Ammon's horn (tissue), 1 donor: Measurements from ENCODE around the gene SRXN1.
"Not testable (repeated sequence)": the region's sequence is repeated elsewhere in the genome, so short reads cannot be mapped to it uniquely, and the experiment has no call there.

Source experiments
- DNase-seq: peaks from one replicate; pipeline ENCODE4 v3.0.0-alpha.2; 2016; ENCODE audit warnings: low spot score

SRXN1 gene

DNA sequence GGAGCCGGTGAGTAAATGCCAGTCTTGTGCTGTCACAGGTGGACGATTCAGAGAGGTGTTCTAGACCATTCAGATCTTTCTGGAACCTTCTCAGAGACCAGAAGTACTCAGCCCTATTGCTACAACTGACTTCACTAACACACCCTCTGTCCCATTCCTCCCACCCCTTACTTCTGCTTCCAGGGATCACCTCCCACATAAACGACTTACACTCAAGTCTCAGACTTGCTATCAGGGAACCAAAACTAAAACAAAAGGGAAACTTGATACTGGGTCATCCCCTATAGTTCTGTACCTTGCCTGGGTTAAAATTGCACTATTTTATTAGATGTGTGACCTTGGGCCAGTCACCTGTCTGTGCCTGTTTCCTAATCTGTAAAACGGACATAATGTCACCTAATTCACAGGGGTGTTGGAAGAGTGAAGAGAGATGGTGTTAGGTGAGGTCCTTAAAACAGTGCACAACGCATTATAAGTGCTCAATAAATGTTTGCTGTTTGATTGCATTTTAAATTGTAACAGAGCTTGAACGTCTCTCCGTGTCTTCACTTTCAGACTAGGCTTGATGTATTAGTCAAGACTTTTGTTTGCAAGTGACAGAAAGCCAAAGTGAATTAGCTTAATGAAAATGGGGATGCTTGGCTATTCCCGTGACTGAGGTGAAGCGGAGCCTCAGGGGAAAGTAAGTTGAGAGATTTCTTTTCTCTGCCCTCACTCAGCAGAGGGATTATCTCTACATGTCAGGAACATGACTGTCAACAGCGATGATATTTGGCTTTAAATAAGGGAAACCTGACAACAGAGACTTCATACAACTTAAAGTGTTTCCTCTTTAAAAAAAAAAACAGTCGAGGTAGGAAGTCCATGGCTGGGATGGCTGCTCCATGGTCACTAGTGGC lies 3.0 kb upstream of the SRXN1 start:
- no peak for DNase-seq

DNA sequence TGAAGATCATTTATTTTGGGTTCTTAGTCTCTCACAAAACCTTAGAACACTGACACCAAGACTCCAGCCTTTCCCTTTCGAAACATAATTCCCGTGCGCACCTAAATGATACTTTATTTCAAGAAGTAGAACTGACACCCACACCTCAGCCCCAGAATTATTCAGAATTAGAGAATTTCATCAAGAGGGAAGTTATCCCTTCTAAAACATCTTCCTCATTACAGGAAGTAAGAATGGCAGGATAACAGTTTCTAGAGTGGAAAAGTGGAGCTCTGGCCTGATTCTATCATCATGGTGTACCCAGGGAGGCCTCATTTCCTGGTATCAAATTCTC lies 1.4 kb upstream of the SRXN1 start:
- DNase-seq: no peak

DNA sequence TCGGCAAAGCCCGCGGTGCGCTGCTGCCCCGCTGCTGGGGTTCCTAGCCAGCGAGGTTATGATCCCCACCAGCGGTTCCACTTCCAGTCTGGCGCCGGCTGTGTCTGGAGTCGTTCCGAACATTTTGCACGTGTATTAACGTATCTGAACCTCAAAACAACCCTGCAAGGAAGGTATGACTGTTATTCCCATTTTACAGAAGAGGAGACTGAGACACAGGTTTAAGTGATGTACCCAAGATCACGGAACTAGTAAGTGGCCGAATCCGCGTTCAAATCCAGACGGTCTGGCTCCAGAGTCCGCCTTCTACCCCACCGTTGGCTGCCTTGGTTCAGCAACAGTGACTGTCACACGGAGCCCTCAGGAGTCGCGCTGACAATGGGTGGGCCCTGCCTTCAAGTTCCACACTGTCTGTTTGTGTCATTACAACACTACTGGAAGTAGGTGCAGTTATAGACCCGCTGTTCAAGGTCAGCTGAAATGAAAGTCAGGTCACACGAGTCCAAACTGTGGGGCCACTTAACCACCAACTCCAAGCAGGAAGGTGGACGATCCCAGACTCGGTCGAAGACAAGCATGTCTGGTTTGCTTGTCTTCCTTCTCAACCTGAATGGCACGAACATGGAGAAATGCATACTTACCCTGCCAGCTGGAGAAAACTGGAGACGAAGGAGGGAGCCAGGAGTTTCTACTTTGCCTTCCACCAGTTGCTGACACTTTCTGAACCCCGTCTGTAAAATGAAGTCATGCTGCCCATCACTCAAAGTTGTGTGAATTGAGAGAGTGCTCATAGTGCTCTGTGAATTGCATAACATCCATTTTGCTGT lies 803 bp upstream of the SRXN1 start:
- no peak for DNase-seq

DNA sequence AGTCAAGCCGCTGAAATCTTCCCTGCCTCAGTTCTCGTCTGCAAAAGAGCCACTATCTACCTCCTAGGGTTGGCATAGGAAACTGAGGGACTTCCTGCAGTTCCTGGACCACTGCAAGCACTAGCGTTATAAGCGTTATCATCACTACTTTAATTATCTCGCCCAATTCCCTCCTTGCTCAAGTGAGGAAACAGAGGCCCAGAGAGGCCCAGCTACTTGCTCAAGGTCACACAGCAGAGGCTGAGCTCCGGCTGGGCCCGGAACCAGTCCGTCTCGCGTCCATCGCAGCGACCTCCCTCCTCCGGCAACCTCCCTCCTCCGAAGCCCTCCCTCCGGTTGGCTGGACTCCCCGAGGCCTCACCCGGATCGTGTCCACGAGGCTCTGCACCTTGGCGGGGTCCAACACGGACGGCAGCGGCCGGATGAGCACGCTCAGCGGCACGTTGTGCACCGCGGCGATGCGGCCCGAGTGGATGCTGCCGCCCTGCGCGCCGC lies 338 bp downstream of the SRXN1 start:
- no peak for DNase-seq

DNA sequence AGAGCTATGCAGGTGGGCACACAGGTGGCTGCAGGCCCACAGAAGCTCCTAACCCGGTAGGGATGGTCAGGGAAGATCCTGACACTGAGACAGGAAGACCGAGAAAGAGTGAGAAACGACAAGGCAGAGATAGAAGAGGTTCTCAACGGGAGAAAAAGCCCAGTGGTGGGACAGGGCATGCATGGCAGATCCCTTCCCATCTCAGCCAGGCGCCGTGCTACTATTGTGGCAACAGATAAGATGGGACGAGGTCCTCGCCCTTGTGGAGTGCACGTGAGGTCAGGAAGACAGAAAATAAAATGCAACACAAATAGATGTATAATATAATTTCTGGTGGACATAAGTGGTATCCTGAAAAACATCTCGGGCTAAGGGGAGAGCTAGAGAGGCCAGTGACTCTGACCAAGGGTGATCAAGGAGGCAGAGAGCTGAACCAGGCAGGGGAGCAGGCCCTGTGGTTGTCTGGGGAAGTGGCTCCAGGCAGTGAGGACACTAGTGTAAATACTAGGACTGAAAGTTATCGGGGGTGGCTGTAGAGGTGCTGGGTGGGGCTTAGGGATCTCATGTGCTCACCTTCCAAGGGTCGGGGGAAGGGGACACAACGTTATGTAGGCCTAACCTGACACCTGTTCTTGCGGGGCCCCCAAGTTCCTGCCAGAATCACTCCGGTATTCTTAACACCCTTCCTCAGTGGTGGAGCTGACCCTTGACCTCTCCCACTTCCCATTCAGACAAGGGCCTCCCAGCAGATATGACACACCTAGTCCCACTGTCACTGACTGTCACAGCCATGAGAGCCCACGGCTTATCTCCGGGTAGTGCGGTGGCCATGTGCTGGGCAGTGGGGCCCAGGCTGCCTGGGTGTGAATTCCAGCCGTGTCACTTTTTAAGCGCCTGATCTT lies 1.0 kb downstream of the SRXN1 start:
- no peak for DNase-seq

GRCh38 chr20:650954-651353 lies 2.0 kb downstream of the SRXN1 start:
- no peak for DNase-seq

GRCh38 chr20:650281-650680 lies 2.7 kb downstream of the SRXN1 start:
- DNase-seq: no peak

DNA sequence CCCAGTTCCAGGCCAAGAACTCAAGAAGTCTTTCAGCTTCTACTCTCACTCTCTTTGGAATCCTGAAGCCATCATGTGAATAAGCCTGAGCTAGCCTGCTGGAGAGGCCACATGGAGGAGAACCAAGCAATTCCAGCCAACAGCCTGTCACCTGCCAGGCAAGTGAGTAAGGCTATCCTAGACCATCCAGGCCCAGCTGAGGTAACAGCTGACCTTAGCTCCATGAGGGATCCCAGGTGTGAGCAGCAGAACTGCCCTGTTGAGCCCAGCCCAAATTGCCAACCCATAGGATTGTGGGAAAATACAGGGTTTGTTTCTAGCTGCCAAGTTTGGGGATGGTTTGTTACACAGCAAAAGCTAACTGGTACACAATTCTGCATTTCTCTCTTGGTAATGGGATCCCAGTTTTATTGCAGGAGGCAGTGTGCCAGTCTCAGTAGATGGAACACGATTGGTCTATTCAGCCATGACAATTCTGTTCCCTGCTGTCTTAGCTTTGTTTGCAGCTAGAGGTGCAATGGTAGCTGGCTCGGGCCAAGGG lies 5.5 kb downstream of the SRXN1 start:
- DNase-seq: no peak

DNA sequence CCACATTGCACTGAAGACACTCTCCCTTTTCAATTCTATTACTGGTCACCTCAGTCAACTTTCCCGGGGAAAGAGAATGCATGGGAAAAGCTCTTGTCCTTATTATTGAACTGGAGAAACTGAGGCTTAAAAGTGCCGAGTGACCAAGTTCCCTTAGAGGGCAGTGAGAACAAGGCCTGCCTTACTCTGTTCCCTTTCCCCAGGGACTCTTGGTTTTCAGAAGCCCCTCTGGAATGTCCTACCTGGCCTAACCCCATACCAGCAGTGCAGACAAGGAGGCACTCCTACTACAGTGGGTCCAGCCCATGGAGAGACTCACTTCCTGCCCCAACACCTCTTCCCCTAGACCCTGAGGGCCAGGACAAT lies 6.1 kb downstream of the SRXN1 start:
- DNase-seq: no peak

DNA sequence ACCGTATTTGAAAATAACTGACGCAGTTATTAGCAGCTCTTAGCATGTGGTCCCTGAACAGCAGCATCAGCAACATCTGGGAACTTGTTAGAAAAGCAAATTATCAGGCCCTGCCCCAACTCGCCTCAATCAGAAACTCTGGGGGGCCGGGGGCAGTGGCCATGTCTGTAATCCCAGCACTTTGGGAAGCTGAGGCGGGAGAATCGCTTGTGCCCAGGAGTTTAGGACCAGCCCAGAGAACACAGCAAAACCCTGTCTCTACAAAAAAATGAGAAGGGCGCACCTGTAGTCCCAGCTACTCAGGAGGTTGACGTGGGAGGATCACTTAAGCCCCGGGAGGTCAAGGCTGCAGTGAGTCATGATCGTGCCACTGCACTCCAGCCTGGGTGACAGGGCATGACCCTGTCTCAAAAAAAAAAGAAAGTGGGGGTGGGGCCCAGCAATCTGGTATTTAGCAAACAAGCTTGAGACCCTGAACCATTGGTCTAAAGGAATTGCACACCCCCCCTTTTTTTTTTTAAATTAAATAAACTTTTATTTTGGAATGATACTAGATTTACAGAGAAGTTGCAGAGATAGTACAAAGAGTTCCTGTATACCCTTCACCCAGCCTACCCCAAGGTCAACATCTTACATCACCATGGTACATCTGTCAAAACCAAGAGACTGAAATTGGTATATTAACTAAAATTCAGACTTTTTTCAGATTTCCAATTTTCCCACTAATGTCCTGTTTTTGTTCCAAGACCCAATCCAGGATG lies 6.7 kb downstream of the SRXN1 start:
- no peak for DNase-seq

DNA sequence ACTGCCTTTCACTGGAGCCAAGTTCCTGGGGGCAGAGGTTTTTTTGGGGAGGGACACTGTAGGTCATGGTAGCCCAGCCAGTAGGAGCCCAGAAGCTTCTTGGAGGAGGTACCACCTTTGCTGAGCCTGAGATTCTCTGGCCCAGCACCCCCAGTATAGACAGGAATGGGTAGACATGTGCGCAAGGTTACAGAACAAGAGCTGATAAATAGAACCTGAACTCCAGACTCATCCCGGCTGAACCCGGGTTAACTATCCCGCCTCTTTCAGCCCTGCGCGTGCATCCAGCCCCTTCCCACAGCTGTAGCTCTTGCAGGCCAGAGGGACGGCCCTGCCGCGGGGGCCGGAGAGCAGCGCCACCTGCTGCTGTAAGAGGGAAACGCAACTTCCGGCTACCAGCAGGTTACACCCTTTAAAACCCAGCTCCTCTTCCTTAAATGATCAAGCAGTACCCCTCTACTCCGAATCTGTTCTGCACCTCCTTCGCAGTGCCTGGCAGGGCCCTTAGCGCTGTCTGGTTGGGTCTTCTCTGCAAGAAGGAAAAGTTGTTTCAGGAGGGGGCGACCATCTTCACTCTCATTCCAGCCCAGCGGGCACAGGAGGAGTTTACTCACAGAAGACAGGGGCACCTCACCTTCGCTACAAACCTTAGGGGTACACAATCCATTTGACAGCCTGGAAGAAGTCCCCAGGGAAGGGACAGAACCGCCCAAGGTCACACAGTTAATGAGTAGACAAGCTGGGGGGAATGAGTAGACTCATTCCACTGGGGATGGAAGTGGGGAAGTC lies 7.5 kb downstream of the SRXN1 start:
- DNase-seq: peak; percentile 74

GRCh38 chr20:644692-645317 lies 8.2 kb downstream of the SRXN1 start:
- no peak for DNase-seq

GRCh38 chr20:642398-643174 lies 10.4 kb downstream of the SRXN1 start:
- DNase-seq: peak; percentile 43

DNA sequence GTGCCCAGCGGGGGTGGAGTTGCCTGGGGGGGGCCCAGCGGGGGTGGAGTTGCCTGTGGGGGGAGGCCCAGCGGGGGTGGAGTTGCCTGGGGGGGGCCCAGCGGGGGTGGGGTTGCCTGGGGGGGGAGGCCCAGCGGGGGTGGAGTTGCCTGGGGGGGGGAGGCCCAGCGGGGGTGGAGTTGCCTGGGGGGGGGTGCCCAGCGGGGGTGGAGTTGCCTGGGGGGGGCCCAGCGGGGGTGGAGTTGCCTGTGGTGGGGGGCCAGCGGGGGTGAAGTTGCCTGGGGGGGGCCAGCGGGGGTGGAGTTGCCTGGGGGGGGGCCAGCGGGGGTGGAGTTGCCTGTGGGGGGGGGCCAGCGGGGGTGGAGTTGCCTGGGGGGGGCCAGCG lies 11.0 kb downstream of the SRXN1 start:
- not testable (repeated sequence) for DNase-seq

GRCh38 chr20:641516-641875 lies 11.5 kb downstream of the SRXN1 start:
- DNase-seq: no peak

- no peak for DNase-seq
Observed at GRCh38 chr20:640674-641515, 12.1 kb downstream of the SRXN1 start.

DNA sequence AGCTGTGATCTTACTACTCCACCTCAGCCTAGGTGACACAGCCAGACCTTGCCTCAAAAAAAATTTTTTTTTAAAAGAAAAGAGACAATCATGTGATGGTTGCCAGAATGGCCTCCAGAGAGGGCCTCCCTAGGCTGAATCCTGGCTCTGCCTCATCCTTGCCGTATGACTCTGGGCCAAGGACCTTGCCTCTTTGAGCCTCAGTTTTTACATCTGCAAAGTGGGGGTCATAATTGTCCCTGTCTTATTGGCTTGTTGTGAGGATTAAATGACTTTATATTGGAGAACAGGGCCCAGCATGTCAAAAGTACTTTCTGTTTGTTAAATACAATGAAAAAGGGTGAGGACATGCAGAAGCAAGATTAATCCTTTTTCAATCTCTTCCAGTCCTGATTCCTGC lies 14.4 kb downstream of the SRXN1 start:
- DNase-seq: no peak

DNA sequence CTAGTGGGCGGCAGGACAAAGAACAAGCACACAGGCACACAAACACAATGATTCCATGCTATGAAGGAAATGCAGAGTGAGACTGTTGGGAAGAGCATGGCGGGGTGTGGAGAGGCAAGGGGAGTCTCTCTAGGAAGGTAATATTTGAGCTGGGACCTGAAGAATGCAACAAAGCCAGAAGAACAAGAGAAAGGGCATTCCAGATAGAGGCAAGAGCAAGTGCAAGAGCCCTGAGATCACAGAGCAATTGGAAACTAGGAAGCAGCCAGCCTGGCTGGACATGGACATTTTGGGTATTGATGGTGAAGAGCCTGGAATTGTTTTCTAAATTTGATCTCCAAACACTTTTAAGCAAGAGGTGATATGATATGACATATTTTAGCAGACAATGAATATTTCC lies 15.4 kb downstream of the SRXN1 start:
- DNase-seq: no peak
